ENCODE measurements around the gene SH3RF3.

GRCh38 chr2:109353806-109354745, 225.1 kb downstream of the SH3RF3 start:
- TF ChIP-seq CTCF (IDR thresholded peaks at IDR 0.05; ENCODE audit: low read depth, low read length) = no peak
- TF ChIP-seq POLR2A (IDR thresholded peaks at IDR 0.05; ENCODE audit: extremely low read depth, insufficient read length) = no peak
- no peak for TF ChIP-seq MAX (IDR thresholded peaks at IDR 0.05; ENCODE audit: low read depth, low read length)

All from NB4 (cell line).